GM23338 (cell line): ENCODE measurements around the gene MCTP2.

Source experiments
- CREB1 ChIP-seq: fragments of 250-450 bp; sonication (Bioruptor Pico); IDR thresholded peaks from 2 replicates; pipeline ENCODE4 v1.5.0; 2020; ENCODE audit warnings: low read depth, mild to moderate bottlenecking, moderate library complexity
- CTCF ChIP-seq, 2 experiments: fragments of 200-600 bp in 1 of 2; sonication (generic) in 1 of 2; conservative IDR thresholded peaks; 2 replicates each; pipeline versions ENCODE4 v1.5.1 to v1.6.1; 2016 to 2017; ENCODE audit warnings: antibody characterized with exemption in 2 of 2, low read depth in 2 of 2, mild to moderate bottlenecking in 2 of 2, moderate library complexity in 1 of 2
- ETS1 ChIP-seq: IDR thresholded peaks from 2 replicates; pipeline ENCODE4 v1.6.1; 2016; ENCODE audit warnings: antibody characterized with exemption
- EZH2 ChIP-seq: fragments of 200-600 bp; sonication (generic); IDR thresholded peaks from one replicate; pipeline ENCODE4 v1.8.0; 2017; ENCODE audit warnings: antibody characterized with exemption, mild to moderate bottlenecking, low read depth; ENCODE audit not compliant: unreplicated experiment
- EZH2phosphoT487 ChIP-seq: fragments of 200-600 bp; sonication (generic); IDR thresholded peaks from one replicate; pipeline ENCODE4 v1.8.1; 2018; ENCODE audit warnings: antibody characterized with exemption; ENCODE audit not compliant: unreplicated experiment
- JUNB ChIP-seq: IDR thresholded peaks from one replicate; pipeline ENCODE4 v1.6.1; 2016; ENCODE audit warnings: antibody characterized with exemption; ENCODE audit not compliant: unreplicated experiment
- NANOG ChIP-seq: IDR thresholded peaks from 2 replicates; pipeline ENCODE4 v1.6.1; 2016; ENCODE audit warnings: antibody characterized with exemption, borderline replicate concordance
- POLR2AphosphoS5 ChIP-seq: IDR thresholded peaks from 2 replicates; pipeline ENCODE4 v1.6.1; 2016; ENCODE audit warnings: antibody characterized with exemption, low read depth
- REST ChIP-seq: IDR thresholded peaks from one replicate; pipeline ENCODE4 v1.6.1; 2018; ENCODE audit warnings: antibody characterized with exemption; ENCODE audit not compliant: unreplicated experiment
- STAT1 ChIP-seq: IDR thresholded peaks from one replicate; pipeline ENCODE4 v1.6.1; 2016; ENCODE audit warnings: antibody characterized with exemption; ENCODE audit not compliant: unreplicated experiment
- ZNF114 ChIP-seq: fragments of 250-450 bp; sonication (Bioruptor Pico); IDR thresholded peaks from 2 replicates; pipeline ENCODE4 v1.5.0; 2020; ENCODE audit warnings: mild to moderate bottlenecking, moderate library complexity
- ZNF331 ChIP-seq: fragments of 250-450 bp; sonication (Bioruptor Pico); IDR thresholded peaks from 2 replicates; pipeline ENCODE4 v1.5.0; 2020; ENCODE audit warnings: low read depth, mild to moderate bottlenecking, moderate library complexity
- ZNF462 ChIP-seq: fragments of 250-450 bp; sonication (Bioruptor Pico); IDR thresholded peaks from 2 replicates; pipeline ENCODE4 v1.5.0; 2020; ENCODE audit warnings: mild to moderate bottlenecking, moderate library complexity

- TF ChIP-seq EZH2 (no peak), CREB1 (CRISPR knock-in tag) (no peak), CTCF (conservative IDR thresholded peaks at IDR 0.05; ENCODE audit: low read depth in 2 of 2) (no peak), REST (no peak), POLR2AphosphoS5 (no peak), ETS1 (no peak), ZNF331 (CRISPR knock-in tag) (no peak), NANOG (no peak), EZH2phosphoT487 (no peak), STAT1 (no peak), ZNF114 (CRISPR knock-in tag) (no peak), JUNB (no peak), ZNF462 (no peak)
Observed at GRCh38 chr15:94235646-94236045, 4.3 kb downstream of the MCTP2 start.
